Neutrophil (primary cell): ENCODE data around the gene TLCD1.

ENCODE experiments used
- H3K27ac ChIP-seq: fragments of 200-600 bp; sonication (generic); 2 replicates; pipeline ENCODE4 v1.5.1; 2016; ENCODE audit warnings: mild to moderate bottlenecking, moderate library complexity
- H3K27me3 ChIP-seq: fragments of 200-600 bp; sonication (generic); 2 replicates; pipeline ENCODE4 v1.6.0; 2016; ENCODE audit warnings: mild to moderate bottlenecking
- H3K36me3 ChIP-seq: fragments of 200-600 bp; sonication (generic); 2 replicates; pipeline ENCODE4 v1.5.1; 2017
- H3K4me1 ChIP-seq, 2 experiments: fragments of 200-600 bp in 1 of 2; sonication (generic) in 1 of 2; 1 replicate in 1 of 2; 2 replicates in 1 of 2; pipeline versions ENCODE4 v1.5.1 to v1.6.1; 2013 to 2016; ENCODE audit warnings: low read depth in 1 of 2, low read length in 1 of 2, mild to moderate bottlenecking in 1 of 2, moderate library complexity in 1 of 2; ENCODE audit not compliant: control insufficient read depth in 1 of 2, insufficient read depth in 1 of 2
- H3K4me3 ChIP-seq, 2 experiments: fragments of 200-600 bp in 1 of 2; sonication (generic) in 1 of 2; 1 replicate in 1 of 2; 2 replicates in 1 of 2; pipeline ENCODE4 v1.5.1; 2013 to 2016; ENCODE audit warnings: low read depth in 1 of 2, low read length in 1 of 2, mild to moderate bottlenecking in 1 of 2, moderate library complexity in 1 of 2
- H3K9me3 ChIP-seq: fragments of 200-600 bp; sonication (generic); 2 replicates; pipeline ENCODE4 v1.5.1; 2016
- TF ChIP-seq, protein P1 (sequence below): fragments of 200-600 bp; sonication (generic); IDR thresholded peaks from 2 replicates; pipeline ENCODE4 v1.5.1; 2016; ENCODE audit warnings: antibody characterized with exemption

The TLCD1 gene

DNA sequence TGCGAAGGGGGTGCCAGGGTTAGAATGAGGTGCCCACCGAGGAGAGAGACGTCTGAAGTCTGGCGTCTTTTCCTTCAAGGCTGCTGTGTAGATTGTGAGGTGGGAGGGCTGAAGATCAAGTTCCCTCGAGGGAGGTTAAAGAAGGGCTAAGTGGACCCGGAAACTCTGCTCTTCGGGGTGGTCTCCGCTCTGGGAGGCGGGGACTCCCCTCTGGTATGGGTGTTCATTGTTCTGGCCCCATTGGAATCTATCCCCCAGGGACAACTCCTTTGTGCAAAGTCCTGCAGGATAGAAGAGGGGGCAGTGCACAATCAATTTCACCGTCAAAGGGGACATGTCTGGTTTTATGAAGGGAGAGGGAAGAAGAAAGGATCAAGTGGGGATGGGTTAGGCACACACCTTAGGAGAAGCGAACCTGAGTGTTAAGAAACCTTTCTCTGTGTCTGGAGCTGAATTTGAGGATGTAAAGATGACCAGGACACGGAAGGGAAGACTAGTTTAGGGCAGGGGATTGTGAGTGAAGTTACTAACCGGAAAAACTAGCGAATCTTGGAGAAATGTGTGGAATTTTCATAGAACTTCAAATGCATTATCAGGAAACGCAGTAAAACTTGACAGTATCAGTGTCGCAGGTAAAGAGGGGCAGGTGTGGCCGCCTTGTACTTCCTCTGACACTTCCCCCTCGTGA is 7.6 kb downstream of the TLCD1 start:
- Histone ChIP-seq H3K4me1 (peaks cover 37 to 41% of the 10 kb centered on the region in 2 experiments), H3K36me3 (peaks cover 11% of the 10 kb centered on the region), H3K27ac (no peak overlapping the region)

DNA sequence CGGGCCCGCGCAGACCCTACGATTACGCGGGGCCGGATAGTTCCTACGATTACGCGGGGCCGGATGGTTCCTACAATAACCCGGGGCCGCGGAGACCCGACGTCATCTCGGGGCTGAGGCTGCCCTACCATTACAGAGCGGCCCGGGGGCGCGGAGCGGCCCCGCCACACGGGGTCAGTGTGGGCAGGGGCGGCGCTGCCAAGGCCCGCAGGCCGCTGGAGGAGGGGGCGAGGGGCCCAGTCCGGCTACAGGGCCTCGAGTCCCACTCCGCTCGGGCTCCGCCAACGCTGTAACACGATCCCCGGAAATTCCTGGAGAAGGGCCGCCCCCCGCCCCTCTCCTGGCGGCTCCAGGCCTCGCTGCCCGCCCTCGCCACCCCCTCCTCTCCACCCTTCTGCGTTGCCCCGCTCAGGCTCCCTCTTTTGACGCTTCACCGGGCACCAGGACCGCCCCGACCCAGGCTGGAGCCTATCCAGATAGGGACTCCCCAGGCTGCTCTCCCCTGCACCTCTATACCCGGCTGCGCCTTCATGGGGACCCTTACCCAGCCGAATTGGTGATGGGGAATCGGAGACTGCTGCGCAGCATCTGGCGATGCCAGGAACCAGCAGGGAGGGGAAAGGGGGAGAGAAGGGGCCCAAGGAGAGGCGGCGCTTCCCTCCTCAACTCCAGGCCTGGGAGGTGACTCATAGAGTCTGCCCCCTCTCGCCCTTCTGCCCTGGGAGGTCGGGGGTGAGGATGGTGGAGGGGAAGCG is 8.3 kb downstream of the TLCD1 start, which contains the start of gene RAB34:
Gene RAB34, minus strand, starts transcription at position 291 of the 755 bp plus-strand sequence. CDS start 602 bp downstream, outside the sequence.
- H3K9me3 ChIP-seq = no peaks in the 10 kb centered on the region
- H3K36me3 ChIP-seq = peaks cover 7% of the 10 kb centered on the region
- H3K4me3 ChIP-seq = peak within 1 kb of the TSS; percentile 46 to 62
- H3K27me3 ChIP-seq = peaks cover 31% of the 10 kb centered on the region
- peaks cover 37 to 41% of the 10 kb centered on the region in 2 experiments for H3K4me1 ChIP-seq
- no peak within 1 kb of the TSS for H3K27ac ChIP-seq
- TF ChIP-seq, protein P1, sequence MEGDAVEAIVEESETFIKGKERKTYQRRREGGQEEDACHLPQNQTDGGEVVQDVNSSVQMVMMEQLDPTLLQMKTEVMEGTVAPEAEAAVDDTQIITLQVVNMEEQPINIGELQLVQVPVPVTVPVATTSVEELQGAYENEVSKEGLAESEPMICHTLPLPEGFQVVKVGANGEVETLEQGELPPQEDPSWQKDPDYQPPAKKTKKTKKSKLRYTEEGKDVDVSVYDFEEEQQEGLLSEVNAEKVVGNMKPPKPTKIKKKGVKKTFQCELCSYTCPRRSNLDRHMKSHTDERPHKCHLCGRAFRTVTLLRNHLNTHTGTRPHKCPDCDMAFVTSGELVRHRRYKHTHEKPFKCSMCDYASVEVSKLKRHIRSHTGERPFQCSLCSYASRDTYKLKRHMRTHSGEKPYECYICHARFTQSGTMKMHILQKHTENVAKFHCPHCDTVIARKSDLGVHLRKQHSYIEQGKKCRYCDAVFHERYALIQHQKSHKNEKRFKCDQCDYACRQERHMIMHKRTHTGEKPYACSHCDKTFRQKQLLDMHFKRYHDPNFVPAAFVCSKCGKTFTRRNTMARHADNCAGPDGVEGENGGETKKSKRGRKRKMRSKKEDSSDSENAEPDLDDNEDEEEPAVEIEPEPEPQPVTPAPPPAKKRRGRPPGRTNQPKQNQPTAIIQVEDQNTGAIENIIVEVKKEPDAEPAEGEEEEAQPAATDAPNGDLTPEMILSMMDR = no peak

More for the DNA sequence above, 7.6 kb downstream of the TLCD1 start:
- peak overlapping the region in 1 of 2 experiments; percentile 6 for H3K4me3 ChIP-seq
- TF ChIP-seq, protein P1 = no peak
- H3K9me3 ChIP-seq = no peaks in the 10 kb centered on the region
- H3K27me3 ChIP-seq = peaks cover 31% of the 10 kb centered on the region

DNA sequence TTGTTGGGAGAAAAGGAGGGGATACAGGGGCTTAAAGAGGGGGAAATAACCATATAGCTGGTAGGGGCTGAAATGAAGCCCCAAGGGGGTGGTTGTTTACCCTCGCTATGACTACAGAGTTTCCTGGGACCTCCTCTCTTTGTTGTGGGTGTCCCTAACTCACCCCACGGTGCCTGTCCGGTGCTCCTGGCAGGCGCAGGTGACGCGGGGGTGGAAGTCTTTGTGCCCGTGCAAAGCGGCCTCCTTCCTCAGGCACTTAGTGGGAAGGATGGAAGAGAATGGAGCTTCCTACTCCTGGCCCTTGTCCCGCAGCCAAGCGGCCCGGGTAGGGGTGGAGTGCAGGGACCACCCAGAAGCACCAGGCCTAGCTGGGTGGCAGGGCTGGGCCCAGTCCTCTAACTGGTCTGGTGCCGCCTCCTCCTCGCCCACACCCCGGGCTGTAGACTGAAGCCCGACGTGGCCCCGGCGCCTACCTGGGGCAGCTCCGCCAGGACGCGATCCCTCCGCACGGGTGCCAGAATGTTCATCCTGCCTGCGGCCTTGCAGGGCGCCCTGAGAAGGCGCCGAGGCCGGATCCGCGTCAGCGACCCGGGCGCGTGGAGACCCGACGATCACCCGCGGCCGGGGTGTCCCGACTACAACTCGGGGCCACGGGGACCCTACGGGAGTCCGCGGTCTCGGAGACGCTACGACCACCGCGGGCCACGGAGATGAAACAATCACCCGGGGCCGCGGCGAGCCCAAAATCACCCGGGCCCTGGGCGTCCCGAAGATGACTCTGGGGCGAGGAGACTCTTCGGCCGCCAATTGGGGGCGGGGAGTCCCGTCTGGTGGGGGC is 9.1 kb downstream of the TLCD1 start:
- peak overlapping the region; percentile 46 to 62 for H3K4me3 ChIP-seq
- no peaks in the 10 kb centered on the region for H3K9me3 ChIP-seq
- TF ChIP-seq, protein P1 = no peak
- H3K4me1 ChIP-seq = peaks cover 44 to 49% of the 10 kb centered on the region in 2 experiments
- H3K27me3 ChIP-seq = peaks cover 31% of the 10 kb centered on the region
- H3K27ac ChIP-seq = no peak overlapping the region
- no peaks in the 10 kb centered on the region for H3K36me3 ChIP-seq

DNA sequence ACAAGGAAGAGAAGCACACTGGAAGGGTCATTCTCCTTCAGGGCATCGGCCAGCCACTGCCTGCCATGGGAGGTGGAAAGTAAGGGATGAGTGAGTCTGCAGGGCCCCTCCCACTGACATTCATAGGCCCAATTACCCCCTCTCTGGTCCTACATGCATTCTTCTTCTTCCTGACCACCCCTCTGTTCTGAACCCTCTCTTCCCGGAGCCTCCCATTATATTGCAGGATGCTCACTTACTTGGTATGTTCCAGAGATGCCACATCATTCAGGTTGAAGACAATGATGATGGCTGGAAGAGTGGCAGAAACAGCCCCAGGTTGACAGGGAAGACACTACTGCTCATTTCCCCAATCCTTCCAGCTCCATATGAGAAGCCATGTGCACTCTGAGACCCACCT is 10.8 kb downstream of the TLCD1 start:
- no peak overlapping the region for H3K4me3 ChIP-seq

DNA sequence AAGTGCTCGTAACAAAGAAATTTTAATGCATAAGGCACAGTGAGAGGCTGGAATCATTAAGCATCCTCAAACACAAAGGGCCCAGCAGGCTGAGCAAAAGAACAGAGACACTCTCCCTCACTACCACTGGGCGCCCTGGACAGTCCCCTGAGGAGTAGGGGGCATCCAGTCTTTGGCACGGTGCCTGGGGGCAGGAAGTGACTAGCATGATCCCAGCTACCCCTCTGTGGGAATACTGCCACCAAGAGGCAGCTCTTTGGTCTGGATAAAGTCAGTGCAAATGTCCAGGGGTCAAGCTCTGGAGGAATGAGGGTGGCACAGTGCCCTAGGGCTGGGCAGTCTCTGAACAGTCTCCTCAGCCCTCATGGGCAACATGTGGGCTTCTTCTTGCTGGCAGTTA is 11.8 kb downstream of the TLCD1 start:
- peaks cover 31% of the 10 kb centered on the region for H3K27me3 ChIP-seq
- peaks cover 37 to 43% of the 10 kb centered on the region in 2 experiments for H3K4me1 ChIP-seq
- H3K36me3 ChIP-seq = no peaks in the 10 kb centered on the region
- no peak overlapping the region for H3K27ac ChIP-seq
- H3K9me3 ChIP-seq = no peaks in the 10 kb centered on the region
- no peak overlapping the region for H3K4me3 ChIP-seq
- TF ChIP-seq, protein P1 = no peak

More for the DNA sequence above, 10.8 kb downstream of the TLCD1 start:
- Histone ChIP-seq H3K4me1 (peaks cover 43 to 49% of the 10 kb centered on the region in 2 experiments), H3K27ac (no peak overlapping the region), H3K36me3 (no peaks in the 10 kb centered on the region), H3K27me3 (peaks cover 31% of the 10 kb centered on the region), H3K9me3 (no peaks in the 10 kb centered on the region)
- TF ChIP-seq, protein P1 = no peak
